H9 (cell line): Measurements from ENCODE around the gene SIGLEC5. TPM values are rescaled to one million over a fixed set of nuclear protein-coding genes. Genes with fewer than 3 reads are reported as not detected.

Experiments
- DNase-seq: peaks from one replicate; pipeline ENCODE4 v3.0.0-alpha.2; 2017
- H2AFZ ChIP-seq: one replicate; pipeline ENCODE4 v1.6.1; 2013; ENCODE audit warnings: mild to moderate bottlenecking, low read length, control low read depth, moderate library complexity
- H2AK5ac ChIP-seq: 2 replicates; pipeline ENCODE4 v1.6.1; 2013; ENCODE audit warnings: low read length, control low read depth, mixed read lengths; ENCODE audit not compliant: insufficient read length
- H2BK120ac ChIP-seq: one replicate; pipeline ENCODE4 v1.6.1; 2013; ENCODE audit warnings: low read depth, mild to moderate bottlenecking, low read length, control low read depth, inconsistent platforms; ENCODE audit not compliant: poor library complexity, severe bottlenecking
- H2BK12ac ChIP-seq: 2 replicates; pipeline ENCODE4 v1.6.1; 2013; ENCODE audit warnings: low read length, control low read depth, mixed read lengths, low read depth; ENCODE audit not compliant: insufficient read length
- H2BK15ac ChIP-seq: 2 replicates; pipeline ENCODE4 v1.6.1; 2013; ENCODE audit warnings: low read depth, low read length, control low read depth
- H2BK20ac ChIP-seq: one replicate; pipeline ENCODE4 v1.6.1; 2013; ENCODE audit warnings: low read depth, mild to moderate bottlenecking, low read length, control low read depth, inconsistent platforms; ENCODE audit not compliant: poor library complexity, severe bottlenecking
- H2BK5ac ChIP-seq: 2 replicates; pipeline ENCODE4 v1.6.1; 2013; ENCODE audit warnings: low read length, control low read depth, mixed read lengths; ENCODE audit not compliant: insufficient read length
- H3K14ac ChIP-seq: 2 replicates; pipeline ENCODE4 v1.6.1; 2013; ENCODE audit warnings: low read length, control low read depth; ENCODE audit not compliant: insufficient read depth
- H3K18ac ChIP-seq: 2 replicates; pipeline ENCODE4 v1.6.1; 2013; ENCODE audit warnings: low read depth, mild to moderate bottlenecking, mixed read lengths, low read length, control low read depth; ENCODE audit not compliant: insufficient read length
- H3K23ac ChIP-seq: 2 replicates; pipeline ENCODE4 v1.6.1; 2013; ENCODE audit warnings: low read length, control low read depth, mixed read lengths, low read depth; ENCODE audit not compliant: insufficient read length
- H3K23me2 ChIP-seq: 2 replicates; pipeline ENCODE4 v1.6.1; 2013; ENCODE audit warnings: low read depth, mild to moderate bottlenecking, mixed read lengths, low read length, control low read depth; ENCODE audit not compliant: insufficient read length, poor library complexity, severe bottlenecking
- H3K27ac ChIP-seq: 2 replicates; pipeline ENCODE4 v1.5.1; 2013; ENCODE audit warnings: low read length, control low read depth, mixed read lengths, low read depth; ENCODE audit not compliant: insufficient read length
- H3K27me3 ChIP-seq: 2 replicates; pipeline ENCODE4 v1.6.1; 2013; ENCODE audit warnings: low read length, control low read depth, inconsistent platforms; ENCODE audit not compliant: insufficient read depth
- H3K4ac ChIP-seq: 2 replicates; pipeline ENCODE4 v1.6.1; 2013; ENCODE audit warnings: low read depth, mild to moderate bottlenecking, control low read depth, inconsistent platforms, low read length, moderate library complexity
- H3K4me1 ChIP-seq: 2 replicates; pipeline ENCODE4 v1.6.1; 2013; ENCODE audit warnings: low read length, control low read depth, inconsistent platforms; ENCODE audit not compliant: insufficient read depth
- H3K4me2 ChIP-seq: 2 replicates; pipeline ENCODE4 v1.6.1; 2013; ENCODE audit warnings: low read length, control low read depth, mixed read lengths; ENCODE audit not compliant: insufficient read length, insufficient read depth
- H3K56ac ChIP-seq: 2 replicates; pipeline ENCODE4 v1.6.1; 2013; ENCODE audit warnings: low read depth, mild to moderate bottlenecking, mixed read lengths, low read length, control low read depth; ENCODE audit not compliant: insufficient read length
- H3K79me1 ChIP-seq: 2 replicates; pipeline ENCODE4 v1.6.1; 2013; ENCODE audit warnings: low read depth, mild to moderate bottlenecking, moderate library complexity, low read length, control low read depth, inconsistent platforms; ENCODE audit not compliant: insufficient read depth, poor library complexity, severe bottlenecking
- H3K79me2 ChIP-seq: 2 replicates; pipeline ENCODE4 v1.6.1; 2013; ENCODE audit warnings: low read length, control low read depth, inconsistent platforms; ENCODE audit not compliant: insufficient read depth
- H3K9ac ChIP-seq: 2 replicates; pipeline ENCODE4 v1.6.1; 2013; ENCODE audit warnings: low read length, control low read depth, mixed read lengths; ENCODE audit not compliant: insufficient read length; ENCODE audit errors: extremely low read depth
- H3K9me3 ChIP-seq: one replicate; pipeline ENCODE4 v1.6.1; 2013; ENCODE audit warnings: low read depth, low read length, inconsistent platforms; ENCODE audit not compliant: control insufficient read depth
- H3T11ph ChIP-seq: one replicate; pipeline ENCODE4 v1.6.1; 2013; ENCODE audit warnings: mild to moderate bottlenecking, low read length, control low read depth, inconsistent platforms
- H4K20me1 ChIP-seq: one replicate; pipeline ENCODE4 v1.6.1; 2013; ENCODE audit not compliant: control insufficient read depth, insufficient read length, insufficient read depth
- H4K5ac ChIP-seq: 2 replicates; pipeline ENCODE4 v1.6.1; 2013; ENCODE audit warnings: low read depth, mild to moderate bottlenecking, mixed read lengths, low read length, control low read depth; ENCODE audit not compliant: insufficient read length
- H4K8ac ChIP-seq: replicated peaks from 2 replicates; pipeline ENCODE4 v1.6.1; 2013; ENCODE audit warnings: low read length, control low read depth, mixed read lengths, low read depth; ENCODE audit not compliant: insufficient read length
- H4K91ac ChIP-seq: 2 replicates; pipeline ENCODE4 v1.6.1; 2013; ENCODE audit warnings: low read depth, mild to moderate bottlenecking, moderate library complexity, mixed read lengths, low read length, control low read depth; ENCODE audit not compliant: insufficient read length
- H3K27ac Mint-ChIP-seq, 3 experiments: 2 replicates in 2 of 3; 3 replicates in 1 of 3; pipeline ENCODE4 v1.8.0; 2020 to 2021; ENCODE audit warnings: mixed read lengths in 3 of 3, mild to moderate bottlenecking in 1 of 3, moderate library complexity in 1 of 3
- H3K27me3 Mint-ChIP-seq: 2 replicates; pipeline ENCODE4 v1.8.0; 2021; ENCODE audit warnings: low read depth, mild to moderate bottlenecking, moderate library complexity, mixed read lengths
- H3K36me3 Mint-ChIP-seq, 3 experiments: 2 replicates in 2 of 3; 3 replicates in 1 of 3; pipeline ENCODE4 v1.8.0; 2020 to 2021; ENCODE audit warnings: low read depth in 3 of 3, mixed read lengths in 3 of 3; ENCODE audit not compliant: insufficient read depth in 1 of 3
- H3K4me1 Mint-ChIP-seq, 2 experiments: 2 replicates each; pipeline ENCODE4 v1.8.0; 2020; ENCODE audit warnings: mixed read lengths in 2 of 2
- H3K4me3 Mint-ChIP-seq, 2 experiments: 2 replicates in 1 of 2; 3 replicates in 1 of 2; pipeline ENCODE4 v1.8.0; 2020 to 2021; ENCODE audit warnings: mild to moderate bottlenecking in 2 of 2, mixed read lengths in 2 of 2, moderate library complexity in 1 of 2
- H3K9me3 Mint-ChIP-seq, 2 experiments: 2 replicates in 1 of 2; 3 replicates in 1 of 2; pipeline ENCODE4 v1.8.0; 2020; ENCODE audit warnings: mild to moderate bottlenecking in 2 of 2, mixed read lengths in 2 of 2, moderate library complexity in 1 of 2
- WGBS: extraction: QIAGEN DNeasy Blood & Tissue Kit; methylation state at CpG from one replicate; pipeline ENCODE4 v1.1.7; 2013; ENCODE audit warnings: missing lambda C conversion rate, low lambda C conversion rate, mixed read lengths; ENCODE audit not compliant: insufficient read length; ENCODE audit errors: extremely low coverage; 5-methylcytosine and 5-hydroxymethylcytosine counted together
- total RNA-seq: library from RNA; stranded (reverse); gene quantifications from 2 replicates; pipeline ENCODE4 v1.2.1, GENCODE V29; 2021
- TF ChIP-seq, protein P1 (sequence below): fragments of 200-600 bp; sonication (generic); conservative IDR thresholded peaks from 3 replicates; pipeline ENCODE4 v1.8.0; 2021; ENCODE audit warnings: antibody characterized with exemption, mild to moderate bottlenecking

SIGLEC5 gene
- total RNA-seq, 1 experiment from 2014 or later: not detected

DNA sequence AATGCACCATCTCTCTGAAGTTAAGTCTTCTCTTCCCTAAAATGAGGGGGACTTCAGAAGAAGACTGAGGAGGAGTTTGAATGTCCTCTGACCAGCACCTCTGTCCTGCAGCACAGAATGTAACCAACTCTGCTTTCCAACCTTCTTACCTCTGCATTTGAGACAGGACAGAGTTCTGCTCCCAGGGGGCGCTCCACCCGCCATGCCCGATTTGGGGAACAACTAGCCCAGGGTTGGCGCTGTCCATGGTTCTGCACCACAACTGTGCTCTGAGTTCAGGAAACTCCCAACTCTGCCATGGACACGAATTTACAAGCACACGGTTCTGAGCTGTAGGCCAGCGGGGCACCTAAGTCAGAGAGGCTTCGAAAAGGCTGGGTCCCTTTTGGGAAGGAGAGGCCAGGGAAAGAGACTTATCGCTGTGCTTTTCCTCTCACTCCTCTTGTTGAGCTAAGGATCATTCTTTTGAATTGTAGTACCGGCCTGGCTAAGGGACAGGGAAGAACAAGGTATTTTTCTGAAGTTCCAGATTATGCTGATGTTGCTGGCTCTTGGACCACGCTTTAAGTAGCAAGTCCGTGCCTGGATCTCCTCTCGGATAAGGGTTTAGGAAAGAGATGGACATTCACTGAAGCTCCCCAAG, 22.2 kb downstream of the SIGLEC5 start:
- H3K4me1 ChIP-seq: no peaks in the 10 kb centered on the region
- no peak overlapping the region for H4K8ac ChIP-seq
- no peaks in the 10 kb centered on the region for H3K79me2 ChIP-seq
- no peaks in the 10 kb centered on the region for H3K23me2 ChIP-seq
- H3K4ac ChIP-seq: no peak overlapping the region
- no peak overlapping the region for H2BK12ac ChIP-seq
- no peak overlapping the region for H3T11ph ChIP-seq
- no peak overlapping the region for H2AFZ ChIP-seq
- no CpG with 5 or more reads among the region's 13 CpGs for WGBS
- no peak overlapping the region for H4K91ac ChIP-seq
- H2BK20ac ChIP-seq: no peak overlapping the region
- no peak overlapping the region for H3K9ac ChIP-seq
- peak; percentile 81 for DNase-seq
- no peaks in the 10 kb centered on the region for H3K79me1 ChIP-seq
- no peak overlapping the region for H3K14ac ChIP-seq
- no peak overlapping the region for H2BK5ac ChIP-seq
- H3K27me3 ChIP-seq: no peaks in the 10 kb centered on the region
- H2BK15ac ChIP-seq: no peak overlapping the region
- H3K4me2 ChIP-seq: no peak overlapping the region
- TF ChIP-seq, protein P1, sequence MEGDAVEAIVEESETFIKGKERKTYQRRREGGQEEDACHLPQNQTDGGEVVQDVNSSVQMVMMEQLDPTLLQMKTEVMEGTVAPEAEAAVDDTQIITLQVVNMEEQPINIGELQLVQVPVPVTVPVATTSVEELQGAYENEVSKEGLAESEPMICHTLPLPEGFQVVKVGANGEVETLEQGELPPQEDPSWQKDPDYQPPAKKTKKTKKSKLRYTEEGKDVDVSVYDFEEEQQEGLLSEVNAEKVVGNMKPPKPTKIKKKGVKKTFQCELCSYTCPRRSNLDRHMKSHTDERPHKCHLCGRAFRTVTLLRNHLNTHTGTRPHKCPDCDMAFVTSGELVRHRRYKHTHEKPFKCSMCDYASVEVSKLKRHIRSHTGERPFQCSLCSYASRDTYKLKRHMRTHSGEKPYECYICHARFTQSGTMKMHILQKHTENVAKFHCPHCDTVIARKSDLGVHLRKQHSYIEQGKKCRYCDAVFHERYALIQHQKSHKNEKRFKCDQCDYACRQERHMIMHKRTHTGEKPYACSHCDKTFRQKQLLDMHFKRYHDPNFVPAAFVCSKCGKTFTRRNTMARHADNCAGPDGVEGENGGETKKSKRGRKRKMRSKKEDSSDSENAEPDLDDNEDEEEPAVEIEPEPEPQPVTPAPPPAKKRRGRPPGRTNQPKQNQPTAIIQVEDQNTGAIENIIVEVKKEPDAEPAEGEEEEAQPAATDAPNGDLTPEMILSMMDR: peak; percentile 90
- H3K9me3 Mint-ChIP-seq: peaks cover 51 to 84% of the 10 kb centered on the region in 2 experiments
- H2BK120ac ChIP-seq: no peak overlapping the region
- no peak overlapping the region for H4K5ac ChIP-seq
- no peak overlapping the region for H3K4me3 Mint-ChIP-seq
- H3K18ac ChIP-seq: no peak overlapping the region
- no peaks in the 10 kb centered on the region for H3K4me1 Mint-ChIP-seq
- no peaks in the 10 kb centered on the region for H3K9me3 ChIP-seq
- no peak overlapping the region for H3K23ac ChIP-seq
- no peak overlapping the region for H2AK5ac ChIP-seq
- H3K36me3 Mint-ChIP-seq: peaks cover 0 to 4% (median 0%) of the 10 kb centered on the region in 3 experiments; a peak in 1 of 7 replicates
- H3K27me3 Mint-ChIP-seq: peaks cover 38% of the 10 kb centered on the region
- no peak overlapping the region for H3K27ac ChIP-seq
- H3K27ac Mint-ChIP-seq: no peak overlapping the region
- no peaks in the 10 kb centered on the region for H4K20me1 ChIP-seq
- no peak overlapping the region for H3K56ac ChIP-seq
